SK-N-SH treated with all-trans-retinoic acid at 6 μM for 48 hours (cell line): Measurements from ENCODE around the gene ARHGAP8.

Experiments used
- ATAC-seq: fragments of 200-7000 bp; cut with Tn5 transposase; 3 replicates; pipeline ENCODE4 v1.9.1; 2020; ENCODE audit warnings: mild to moderate bottlenecking, moderate library complexity
- ARNTL ChIP-seq: fragments of 450-650 bp; formaldehyde crosslinking; IDR thresholded peaks from 2 replicates; pipeline ENCODE4 v1.5.0; 2020; ENCODE audit warnings: low read depth, mild to moderate bottlenecking, moderate library complexity, borderline replicate concordance
- BACH2 ChIP-seq: fragments of 250-450 bp; sonication (Bioruptor Pico); IDR thresholded peaks from 2 replicates; pipeline ENCODE4 v1.9.0; 2021; ENCODE audit warnings: mild to moderate bottlenecking, borderline replicate concordance
- CREB5 ChIP-seq: fragments of 250-450 bp; sonication (Bioruptor Pico); IDR thresholded peaks from 2 replicates; pipeline ENCODE4 v1.5.1; 2020; ENCODE audit warnings: low read depth, mild to moderate bottlenecking, moderate library complexity
- CSDC2 ChIP-seq: fragments of 250-450 bp; sonication (Bioruptor Pico); IDR thresholded peaks from 2 replicates; pipeline ENCODE4 v1.5.0; 2020; ENCODE audit warnings: mild to moderate bottlenecking, moderate library complexity
- CSRNP3 ChIP-seq: fragments of 250-450 bp; sonication (Bioruptor Pico); IDR thresholded peaks from 2 replicates; pipeline ENCODE4 v1.5.1; 2021; ENCODE audit warnings: mild to moderate bottlenecking, moderate library complexity
- ESRRG ChIP-seq: fragments of 250-450 bp; sonication (Bioruptor Pico); IDR thresholded peaks from 2 replicates; pipeline ENCODE4 v1.6.1; 2021; ENCODE audit warnings: mild to moderate bottlenecking
- ISL1 ChIP-seq: fragments of 250-450 bp; sonication (Bioruptor Pico); IDR thresholded peaks from 2 replicates; pipeline ENCODE4 v2.1.2; 2022; ENCODE audit warnings: mild to moderate bottlenecking, moderate library complexity
- OSR1 ChIP-seq: fragments of 250-450 bp; sonication (Bioruptor Pico); IDR thresholded peaks from 2 replicates; pipeline ENCODE4 v1.8.0; 2022; ENCODE audit warnings: moderate library complexity, mild to moderate bottlenecking, inconsistent platforms
- PATZ1 ChIP-seq: fragments of 250-450 bp; sonication (Bioruptor Pico); IDR thresholded peaks from 2 replicates; pipeline ENCODE4 v1.8.0; 2020; ENCODE audit warnings: mild to moderate bottlenecking, moderate library complexity, borderline replicate concordance
- POU6F1 ChIP-seq: fragments of 250-450 bp; sonication (Bioruptor Pico); IDR thresholded peaks from 2 replicates; pipeline ENCODE4 v1.8.0; 2021; ENCODE audit warnings: low read depth, mild to moderate bottlenecking, moderate library complexity, borderline replicate concordance
- PPARA ChIP-seq: fragments of 250-450 bp; sonication (Bioruptor Pico); IDR thresholded peaks from 2 replicates; pipeline ENCODE4 v1.5.0; 2020; ENCODE audit warnings: mild to moderate bottlenecking, borderline replicate concordance
- RARB ChIP-seq: fragments of 250-450 bp; sonication (Bioruptor Pico); IDR thresholded peaks from 2 replicates; pipeline ENCODE4 v1.8.0; 2021; ENCODE audit warnings: mild to moderate bottlenecking, moderate library complexity
- SNAI2 ChIP-seq: fragments of 250-450 bp; sonication (Bioruptor Pico); IDR thresholded peaks from 2 replicates; pipeline ENCODE4 v1.5.0; 2020; ENCODE audit warnings: mild to moderate bottlenecking, moderate library complexity
- TCF4 ChIP-seq: fragments of 250-450 bp; sonication (Bioruptor Pico); IDR thresholded peaks from 2 replicates; pipeline ENCODE4 v1.8.0; 2021; ENCODE audit warnings: mild to moderate bottlenecking, moderate library complexity, borderline replicate concordance
- TOX ChIP-seq: fragments of 250-450 bp; sonication (Bioruptor Pico); IDR thresholded peaks from 2 replicates; pipeline ENCODE4 v1.8.0; 2021; ENCODE audit warnings: mild to moderate bottlenecking, moderate library complexity, borderline replicate concordance
- TSHZ2 ChIP-seq: fragments of 250-450 bp; sonication (Bioruptor Pico); IDR thresholded peaks from 2 replicates; pipeline ENCODE4 v1.5.0; 2020; ENCODE audit warnings: mild to moderate bottlenecking, moderate library complexity
- ZC3H10 ChIP-seq: fragments of 250-450 bp; sonication (Bioruptor Pico); IDR thresholded peaks from 2 replicates; pipeline ENCODE4 v1.5.1; 2021; ENCODE audit warnings: mild to moderate bottlenecking, moderate library complexity
- ZFP30 ChIP-seq: fragments of 450-650 bp; formaldehyde crosslinking; IDR thresholded peaks from 2 replicates; pipeline ENCODE4 v1.5.0; 2022; ENCODE audit warnings: mild to moderate bottlenecking, moderate library complexity
- ZNF565 ChIP-seq: fragments of 450-650 bp; formaldehyde crosslinking; conservative IDR thresholded peaks from 2 replicates; pipeline ENCODE4 v1.5.0; 2020; ENCODE audit warnings: low read depth, mild to moderate bottlenecking, moderate library complexity
- ZNF70 ChIP-seq: fragments of 450-650 bp; formaldehyde crosslinking; IDR thresholded peaks from 2 replicates; pipeline ENCODE4 v1.5.0; 2020; ENCODE audit warnings: mild to moderate bottlenecking, moderate library complexity
- ZNF8 ChIP-seq: fragments of 450-650 bp; formaldehyde crosslinking; IDR thresholded peaks from 2 replicates; pipeline ENCODE4 v1.5.0; 2020; ENCODE audit warnings: mild to moderate bottlenecking, moderate library complexity

Gene ARHGAP8

GRCh38 chr22:44862981-44863860 is 110.8 kb downstream of the ARHGAP8 start:
- TF ChIP-seq ESRRG (CRISPR knock-in tag) (no peak), TOX (CRISPR knock-in tag) (no peak), TSHZ2 (no peak), POU6F1 (no peak), CSDC2 (CRISPR knock-in tag) (no peak), ARNTL (no peak), SNAI2 (CRISPR knock-in tag) (no peak), BACH2 (CRISPR knock-in tag) (no peak), TCF4 (CRISPR knock-in tag) (no peak), ZNF8 (CRISPR knock-in tag) (no peak), ZNF70 (no peak), ZNF565 (CRISPR knock-in tag) (no peak), PATZ1 (no peak), OSR1 (CRISPR knock-in tag) (no peak), ZFP30 (CRISPR knock-in tag) (no peak), CREB5 (CRISPR knock-in tag) (no peak), RARB (no peak), ZC3H10 (CRISPR knock-in tag) (no peak), CSRNP3 (no peak)
- no peak for ATAC-seq

- no peak for ATAC-seq
- no peak for TF ChIP-seq POU6F1
- TF ChIP-seq ISL1 (CRISPR knock-in tag): no peak
- no peak for TF ChIP-seq ESRRG (CRISPR knock-in tag)
- no peak for TF ChIP-seq PPARA (CRISPR knock-in tag)
Observed at GRCh38 chr22:44865193-44866057, 113.0 kb downstream of the ARHGAP8 start.
